ENCODE measurements around the gene DIS3L2. TPM values are rescaled to one million over a fixed set of nuclear protein-coding genes. Genes with fewer than 3 reads are reported as not detected.

DIS3L2 gene
- total RNA-seq, 2 donors from 2014 or later = 21.7 to 22.2 TPM

DNA sequence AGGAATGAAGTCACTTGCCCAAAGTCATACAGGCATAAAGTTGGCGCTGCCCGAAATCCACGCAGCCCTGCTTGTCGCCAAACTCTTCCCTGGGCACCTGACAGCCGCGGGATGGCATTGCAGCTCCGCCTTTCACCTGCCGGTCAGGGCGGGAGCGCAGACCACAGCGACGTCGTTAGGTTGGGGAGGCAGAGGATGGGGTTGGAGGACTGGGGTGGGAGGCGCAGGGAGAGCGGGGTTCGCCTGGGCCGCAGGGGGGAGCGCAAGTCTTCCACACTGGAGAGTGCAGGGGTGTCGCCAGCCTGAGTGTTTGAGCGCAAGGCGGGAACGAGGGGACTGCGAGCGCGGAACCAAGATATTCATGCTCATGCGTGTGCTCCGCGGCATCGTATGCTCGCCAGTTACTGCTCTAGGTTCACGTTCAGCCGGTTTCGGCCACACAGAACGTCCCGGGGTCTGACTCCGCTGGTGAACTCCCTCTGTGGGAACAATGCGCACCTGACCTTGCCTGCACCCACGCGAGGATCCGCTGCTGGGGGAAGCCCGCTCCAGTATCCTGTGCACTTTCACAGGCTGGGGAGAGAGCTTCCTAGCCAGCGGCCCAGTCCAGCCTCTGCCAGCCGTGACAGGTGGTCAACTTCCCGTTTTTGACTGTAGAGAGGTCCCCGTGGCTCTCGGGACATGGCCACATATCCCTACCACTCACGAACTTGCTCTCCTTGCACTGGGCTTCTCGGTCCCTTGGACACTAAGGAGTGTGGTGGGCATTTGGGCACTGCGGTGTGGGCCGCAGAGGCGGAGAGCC lies 34.5 kb upstream of the DIS3L2 start:
- DNase-seq (ENCODE audit: low spot score) = peak; percentile 80

DNA sequence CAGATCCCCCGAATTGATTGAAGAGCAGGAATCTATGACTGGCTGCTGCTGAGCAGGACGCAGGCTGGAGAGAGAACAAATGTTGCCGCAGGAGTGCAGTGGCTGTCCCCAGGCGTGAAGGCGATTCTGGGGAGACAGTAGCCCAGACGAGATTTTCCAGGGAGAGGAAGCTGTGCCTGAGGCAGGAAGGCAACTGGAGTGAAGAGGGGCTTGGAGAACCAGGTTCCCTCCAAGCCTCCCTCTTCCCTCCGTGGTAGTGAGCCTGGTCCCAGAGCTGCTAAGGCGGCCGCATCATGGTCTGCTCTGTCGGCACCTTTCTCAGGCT lies 34.0 kb upstream of the DIS3L2 start:
- DNase-seq (ENCODE audit: low spot score) = no peak
- intact Hi-C loops (cut with DNase I) = loop anchor here (5.0 to 10.0 kb wide), 3 partner anchors 207 to 400 kb away; no protein-coding TSS in a partner anchor

More for the DNA sequence above, 34.5 kb upstream of the DIS3L2 start:
- intact Hi-C loops (cut with DNase I) = loop anchor here (5.0 to 10.0 kb wide), 3 partner anchors 208 to 400 kb away; no protein-coding TSS in a partner anchor

DNA sequence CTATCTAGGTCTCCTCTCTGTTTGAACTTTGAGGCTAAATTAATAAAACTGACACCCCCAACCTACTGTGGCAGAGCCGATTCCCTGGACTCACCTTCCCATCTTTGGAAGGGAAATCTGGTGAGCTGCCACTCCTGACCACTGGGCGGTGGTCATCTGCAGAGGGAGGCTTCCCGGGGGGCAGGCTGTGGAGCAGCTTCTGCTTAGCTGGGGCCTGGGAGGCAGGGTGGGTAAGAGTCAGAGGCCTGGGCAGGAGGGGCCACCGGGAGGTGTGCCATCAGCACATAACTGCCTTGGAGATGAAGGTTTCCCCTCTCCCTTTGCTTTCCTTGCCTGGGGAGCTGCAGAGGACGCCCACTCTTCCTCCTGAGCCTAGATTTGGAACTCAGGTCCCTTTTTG lies 33.0 kb upstream of the DIS3L2 start:
- peak; percentile 62 for DNase-seq (ENCODE audit: low spot score)
- intact Hi-C loops (cut with DNase I) = loop anchor here (5.0 to 10.0 kb wide), 3 partner anchors 206 to 399 kb away; no protein-coding TSS in a partner anchor

DNA sequence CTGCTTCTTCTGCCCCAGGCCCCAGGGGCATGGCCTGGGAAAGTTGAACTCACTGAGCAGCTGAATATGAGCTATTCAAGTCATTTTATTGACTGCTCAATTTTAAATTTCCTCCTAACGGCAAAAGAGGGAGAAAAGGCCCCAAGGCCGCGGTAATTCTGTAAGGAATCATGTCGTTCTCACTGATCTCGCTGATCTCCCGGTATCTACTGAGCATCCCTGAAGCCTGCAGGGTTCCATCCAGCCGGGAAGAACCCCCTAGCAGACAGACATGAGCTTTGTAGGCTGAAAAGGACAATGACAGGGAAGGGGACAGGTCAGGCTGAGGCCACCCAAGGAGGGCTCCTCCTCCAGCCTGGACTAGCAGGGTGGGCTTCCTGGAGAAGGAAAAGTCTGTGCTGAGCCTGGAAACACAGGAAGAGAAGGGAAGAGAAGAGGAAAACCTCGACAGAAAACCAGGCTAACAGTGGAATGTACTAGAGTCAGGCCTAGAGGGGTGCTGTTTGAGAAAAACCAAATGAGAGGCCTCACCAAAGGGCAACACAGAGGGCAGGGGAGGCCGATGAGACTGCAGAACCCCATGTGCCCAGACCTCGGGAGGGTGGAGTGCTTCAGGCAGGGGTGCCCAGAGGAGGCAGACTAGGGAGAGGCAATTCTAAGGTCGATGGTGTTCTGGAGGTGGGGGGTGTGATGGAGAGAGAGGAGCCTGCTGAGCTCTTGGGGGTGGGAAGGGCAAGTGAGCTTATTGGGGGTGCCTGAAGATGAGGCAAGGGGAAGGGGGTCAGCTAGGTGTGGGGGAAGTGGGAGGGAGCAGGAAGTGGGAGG lies 32.4 kb upstream of the DIS3L2 start:
- intact Hi-C loops (cut with DNase I) = loop anchor here (5.0 to 10.0 kb wide), 3 partner anchors 206 to 398 kb away; no protein-coding TSS in a partner anchor
- peak; percentile 43 for DNase-seq (ENCODE audit: low spot score)

DNA sequence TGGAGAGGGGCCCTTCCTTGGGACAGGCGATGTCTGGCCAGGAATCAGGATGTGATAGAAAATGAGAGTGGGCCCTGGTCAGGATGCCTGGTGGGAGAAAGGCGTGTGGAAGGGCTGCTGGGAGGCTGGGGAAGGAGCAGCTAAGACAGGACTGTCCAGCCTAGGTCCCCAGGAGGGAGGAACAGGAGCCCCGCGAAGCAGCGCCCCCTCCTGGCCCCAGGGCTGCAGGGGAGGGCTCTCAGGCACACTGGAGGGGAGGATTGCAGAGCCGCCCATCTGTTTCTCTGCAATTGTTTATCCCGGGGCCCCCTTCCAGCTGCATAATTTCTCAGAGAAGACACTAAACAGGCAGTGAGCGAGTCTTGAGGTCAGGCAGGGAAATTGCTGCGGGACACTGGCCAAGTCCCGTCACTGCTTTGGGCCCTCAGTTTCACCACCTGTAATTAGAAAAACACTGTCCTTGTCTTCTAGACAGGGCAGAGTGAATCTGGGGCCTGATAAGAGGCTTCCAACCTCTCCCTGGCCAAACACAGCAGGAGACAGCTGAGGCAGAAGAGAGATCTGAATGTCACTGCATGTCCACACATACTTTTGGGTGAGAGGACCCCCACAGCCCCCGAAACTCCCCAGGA lies 31.4 kb upstream of the DIS3L2 start:
- DNase-seq (ENCODE audit: low spot score) = peak; percentile 47
- intact Hi-C loops (cut with DNase I) = loop anchor here (5.0 to 10.0 kb wide), 3 partner anchors 205 to 397 kb away; no protein-coding TSS in a partner anchor

DNA sequence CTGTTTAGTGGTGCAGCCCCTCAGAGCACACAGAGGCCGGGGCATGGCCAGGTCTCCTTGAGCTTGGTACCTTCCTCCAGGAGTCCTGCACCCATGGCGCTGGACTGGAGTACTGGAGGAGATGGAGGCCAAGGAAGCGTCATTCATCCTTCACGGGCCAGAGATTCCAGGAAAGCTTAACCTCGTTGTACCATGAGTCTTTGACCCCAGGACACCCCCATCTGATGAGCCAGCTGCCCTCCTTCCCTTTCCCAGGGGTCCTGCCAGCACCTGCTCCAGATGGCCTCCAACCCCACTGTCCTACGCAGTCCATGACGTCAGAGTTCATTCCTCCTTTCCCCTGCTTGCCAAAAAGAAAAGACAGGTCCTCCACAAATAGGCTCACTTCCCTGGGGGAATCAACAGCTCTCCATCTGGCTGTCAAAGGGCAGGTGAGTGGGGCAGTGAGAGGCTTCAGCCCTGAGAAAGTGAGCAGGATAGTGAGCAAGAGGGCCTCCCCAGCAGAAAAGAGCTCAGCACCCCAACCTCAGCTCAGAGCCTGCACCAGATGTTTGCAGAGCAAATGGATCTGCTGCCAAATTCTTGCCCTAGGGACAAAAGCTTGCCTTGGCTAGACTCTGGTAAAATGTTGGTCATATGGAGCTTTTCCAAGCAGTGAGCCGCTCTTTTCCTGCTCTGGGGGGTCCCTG lies 30.8 kb upstream of the DIS3L2 start:
- peak; percentile 71 for DNase-seq (ENCODE audit: low spot score)
- intact Hi-C loops (cut with DNase I) = no loop called here

DNA sequence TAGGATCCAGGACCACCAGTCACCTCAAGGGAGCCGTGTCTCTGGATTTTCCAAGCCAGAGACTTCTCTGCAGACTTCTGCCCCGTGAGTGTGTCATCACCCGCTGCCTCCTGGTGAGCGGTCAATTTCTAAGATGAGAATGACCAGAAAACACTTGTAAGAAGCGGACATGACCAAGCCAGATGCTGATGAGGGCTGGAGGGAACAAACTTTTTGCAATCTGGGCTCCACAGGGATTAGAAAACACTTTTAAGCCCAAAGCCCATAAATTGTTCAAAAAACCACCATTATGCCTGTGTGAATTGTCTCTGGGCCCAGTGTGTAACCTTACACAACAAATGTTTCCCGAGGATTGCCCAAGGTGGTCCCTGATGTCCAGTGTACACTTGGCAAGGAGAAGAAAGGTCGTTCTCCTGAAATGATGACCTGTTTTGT lies 30.0 kb upstream of the DIS3L2 start:
- intact Hi-C loops (cut with DNase I) = no loop called here
- peak; percentile 70 for DNase-seq (ENCODE audit: low spot score)

DNA sequence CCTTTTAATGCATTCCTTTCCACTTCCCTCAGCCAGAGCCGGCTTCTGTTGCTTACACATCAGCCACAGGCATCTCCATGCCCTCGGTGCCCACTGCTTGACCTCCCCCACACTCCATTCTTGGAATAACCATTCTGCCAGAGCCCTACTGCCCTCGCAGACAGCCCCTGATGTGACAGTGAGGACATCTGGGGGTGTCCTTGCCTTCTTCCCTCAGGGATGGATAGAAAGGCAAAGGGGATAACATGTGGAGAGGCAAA lies 28.9 kb upstream of the DIS3L2 start:
- intact Hi-C loops (cut with DNase I) = no loop called here
- DNase-seq (ENCODE audit: low spot score) = peak; percentile 23

DNA sequence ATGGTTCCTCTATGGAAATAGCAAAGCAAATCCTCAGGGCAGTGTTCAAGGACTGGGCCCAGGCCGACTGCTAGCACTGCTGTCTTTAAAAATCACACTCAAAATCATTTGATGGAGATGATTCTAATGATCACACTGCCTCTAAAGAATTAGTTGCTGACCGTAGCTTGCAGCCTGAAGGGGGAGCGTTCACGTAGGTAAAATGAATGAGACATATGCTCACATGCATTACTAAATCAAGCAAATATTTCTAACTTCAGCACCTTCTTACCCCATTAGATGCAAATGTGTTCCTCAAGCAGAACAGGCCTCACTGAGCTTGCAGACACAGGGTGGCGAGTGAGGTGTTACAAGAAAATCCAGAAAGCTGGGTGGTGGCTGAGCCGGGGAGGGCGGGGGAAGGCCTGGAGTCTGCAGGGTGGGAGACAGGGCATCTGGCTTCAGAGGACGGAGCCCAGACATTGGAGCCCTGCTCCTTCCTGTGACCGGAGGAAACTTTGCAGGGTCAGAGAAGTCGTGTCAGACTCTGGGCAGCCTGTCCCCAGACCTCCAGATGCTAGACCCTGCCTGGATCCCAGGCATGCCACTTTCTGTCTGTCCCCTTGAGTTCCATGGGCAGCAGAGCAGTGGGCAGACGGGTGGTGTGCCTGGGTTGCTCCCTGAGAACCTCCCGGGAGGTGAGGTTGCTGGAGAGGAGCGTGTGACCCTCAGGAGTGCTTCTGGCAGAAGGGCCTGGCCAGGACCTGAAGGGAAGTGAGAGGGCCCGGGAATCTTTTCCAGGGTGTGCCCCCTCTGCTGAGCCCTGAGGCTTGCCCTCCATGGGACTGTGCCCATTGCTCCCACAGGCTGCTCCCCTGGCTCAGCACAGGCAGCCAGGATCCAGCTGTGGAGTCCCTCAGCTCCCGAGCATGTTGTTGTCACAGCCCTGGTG lies 28.3 kb upstream of the DIS3L2 start:
- peak; percentile 53 for DNase-seq (ENCODE audit: low spot score)

DNA sequence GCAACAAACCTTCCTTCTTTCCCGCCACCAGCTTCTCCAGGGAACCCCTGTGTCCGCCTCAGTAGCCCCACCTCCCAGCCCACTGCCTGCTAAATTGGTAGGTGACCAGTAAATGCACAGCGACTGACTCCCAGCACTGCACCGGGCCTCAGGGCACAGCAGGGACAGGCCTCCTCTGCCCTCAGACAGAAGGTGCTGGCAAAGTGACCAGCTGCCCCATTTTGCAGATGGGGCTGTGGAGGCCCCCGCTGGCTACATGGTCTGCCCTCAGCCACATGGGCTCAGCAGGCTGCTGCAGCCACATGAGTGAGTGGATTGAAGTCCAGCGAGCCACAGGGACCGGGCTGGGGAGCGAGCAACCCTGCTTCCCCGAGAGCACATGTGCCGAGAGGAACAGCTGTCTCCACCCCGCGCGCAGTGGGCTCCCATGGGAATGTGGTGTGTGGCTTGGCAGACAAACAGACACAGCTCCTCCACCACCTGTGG lies 27.6 kb upstream of the DIS3L2 start:
- intact Hi-C loops (cut with DNase I) = no loop called here
- DNase-seq (ENCODE audit: low spot score) = peak; percentile 65

More for the DNA sequence above, 28.3 kb upstream of the DIS3L2 start:
- intact Hi-C loops (cut with DNase I) = no loop called here

DNA sequence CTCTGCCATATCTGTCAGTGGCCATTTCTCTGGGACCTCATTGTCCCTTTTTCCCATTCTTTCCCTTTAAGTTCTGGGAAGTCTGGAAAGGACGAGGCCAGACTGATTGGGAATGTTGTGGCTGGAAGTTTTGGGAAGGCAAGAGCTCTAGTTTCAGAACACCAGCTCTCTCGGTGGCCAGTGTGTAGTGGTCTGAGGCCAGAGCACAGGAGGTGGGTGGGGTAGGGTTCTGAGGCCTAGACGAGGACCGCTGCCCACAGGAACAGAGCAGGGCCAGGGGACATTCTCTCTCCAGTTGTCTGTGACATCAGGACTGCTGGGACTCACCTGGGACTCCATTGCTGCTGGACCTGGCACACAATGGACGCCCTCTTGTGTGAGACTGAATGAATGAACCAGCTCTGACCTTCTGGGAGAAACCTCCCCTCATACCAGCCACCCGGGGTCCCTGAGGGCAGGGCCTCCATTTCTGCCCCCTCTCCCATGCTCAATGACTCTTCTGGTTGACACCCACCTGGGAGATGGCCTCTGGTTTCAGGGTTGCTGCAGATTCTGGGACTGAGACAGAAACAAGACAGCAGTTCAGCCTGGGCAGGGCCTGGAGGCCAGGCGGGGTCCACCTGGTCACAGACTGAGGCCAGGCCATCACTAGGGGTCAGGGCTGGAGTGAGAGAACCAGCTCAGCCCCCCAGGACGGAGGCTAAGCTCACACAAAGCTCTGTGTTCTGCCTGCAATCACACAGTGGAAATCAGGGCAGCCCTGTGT lies 26.9 kb upstream of the DIS3L2 start:
- intact Hi-C loops (cut with DNase I) = no loop called here
- DNase-seq (ENCODE audit: low spot score) = peak; percentile 68

DNA sequence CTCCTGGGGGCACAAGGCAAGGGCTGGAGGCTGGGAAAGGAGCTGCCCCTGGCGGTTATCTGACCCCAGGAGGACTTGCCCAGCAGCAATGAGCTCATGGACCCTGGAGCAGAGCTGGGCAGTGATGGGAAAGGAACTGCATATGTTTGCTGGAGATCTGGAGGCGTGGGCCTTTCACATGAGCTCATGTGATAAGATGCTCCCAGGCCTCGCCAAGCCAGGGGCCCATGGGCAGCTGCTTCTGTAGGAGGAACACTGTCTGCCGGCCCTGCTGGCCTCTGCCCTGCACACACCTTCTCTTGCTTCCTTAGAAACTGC lies 26.3 kb upstream of the DIS3L2 start:
- DNase-seq (ENCODE audit: low spot score) = no peak
- intact Hi-C loops (cut with DNase I) = no loop called here

DNA sequence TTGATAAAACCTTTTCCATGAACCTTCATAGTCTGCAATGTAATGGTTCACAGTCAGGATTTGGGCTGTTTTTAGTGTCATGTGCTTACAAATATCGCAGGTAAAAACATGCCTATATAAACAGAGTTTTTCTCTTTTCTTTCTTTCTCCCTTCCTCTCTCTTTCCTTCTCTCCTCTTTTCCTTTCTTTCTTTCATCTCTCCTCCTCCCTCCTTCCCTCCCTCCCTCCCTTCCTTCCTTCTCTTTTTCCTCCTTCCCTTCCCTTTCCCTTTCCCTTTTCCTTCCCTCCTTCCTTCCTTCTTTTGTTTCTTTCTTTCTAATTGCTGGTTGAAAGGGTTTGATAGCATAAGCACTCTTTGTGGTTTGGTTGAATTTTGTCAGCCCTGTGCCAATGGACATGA lies 25.7 kb upstream of the DIS3L2 start:
- intact Hi-C loops (cut with DNase I) = no loop called here
- no peak for DNase-seq (ENCODE audit: low spot score)

DNA sequence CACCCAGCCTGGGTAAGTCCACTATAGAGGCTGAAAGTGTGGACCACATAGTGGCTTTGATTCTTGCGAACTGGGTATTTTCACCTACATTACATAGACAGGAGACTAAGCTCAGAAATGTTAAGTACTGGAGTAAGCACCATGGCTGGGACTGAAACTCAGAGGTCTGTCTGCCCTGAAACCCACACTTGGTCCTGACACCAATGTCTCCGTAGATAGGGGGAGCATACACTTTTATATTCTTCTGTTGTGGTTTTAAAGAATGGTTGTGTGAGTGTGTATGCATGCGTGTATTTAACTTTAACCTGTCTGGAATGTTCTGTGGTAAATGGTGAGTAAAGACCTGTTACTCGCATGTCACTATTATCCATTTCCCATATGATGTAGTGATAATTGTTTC lies 25.0 kb upstream of the DIS3L2 start:
- DNase-seq (ENCODE audit: low spot score) = no peak
- intact Hi-C loops (cut with DNase I) = no loop called here

DNA sequence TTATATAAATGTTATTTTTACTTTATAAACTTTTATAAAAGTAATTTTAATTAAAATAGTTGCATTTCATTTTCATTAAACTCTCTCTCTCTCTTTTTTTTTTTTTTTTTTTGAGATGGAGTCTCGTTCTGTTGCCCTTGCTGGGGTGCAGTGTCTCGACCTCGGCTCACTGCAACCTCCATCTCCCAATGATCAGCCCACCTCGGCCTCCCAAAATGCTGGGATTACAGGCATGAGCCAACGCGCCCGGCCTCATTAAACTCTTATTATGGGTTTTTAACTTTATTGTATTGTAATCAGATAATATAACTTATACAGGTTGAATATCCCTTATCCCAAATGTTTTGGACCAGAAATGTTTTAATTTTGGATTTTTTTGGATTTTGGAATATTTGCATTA lies 24.5 kb upstream of the DIS3L2 start:
- intact Hi-C loops (cut with DNase I) = no loop called here
- peak; percentile 48 for DNase-seq (ENCODE audit: low spot score)

DNA sequence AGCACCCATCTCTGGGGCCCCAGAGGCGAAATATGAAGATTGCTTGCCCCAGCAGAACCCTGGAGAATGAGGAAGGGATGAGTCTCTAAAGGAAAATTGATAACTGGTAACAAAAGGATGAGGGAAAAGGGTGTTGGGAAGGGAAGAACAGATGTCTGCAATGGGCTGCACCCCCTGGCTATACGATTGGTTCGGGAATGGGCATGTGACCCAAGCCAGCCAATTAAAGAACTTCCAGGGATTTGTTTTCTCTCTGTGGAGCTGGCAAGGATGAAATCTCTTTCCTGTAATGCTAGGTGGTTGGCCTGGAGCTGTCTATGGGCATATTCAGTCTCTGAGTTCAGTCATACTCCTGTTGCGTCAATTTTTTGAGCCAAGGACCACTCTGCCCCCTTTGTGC lies 22.5 kb upstream of the DIS3L2 start:
- DNase-seq (ENCODE audit: low spot score) = peak; percentile 10
- intact Hi-C loops (cut with DNase I) = no loop called here

DNA sequence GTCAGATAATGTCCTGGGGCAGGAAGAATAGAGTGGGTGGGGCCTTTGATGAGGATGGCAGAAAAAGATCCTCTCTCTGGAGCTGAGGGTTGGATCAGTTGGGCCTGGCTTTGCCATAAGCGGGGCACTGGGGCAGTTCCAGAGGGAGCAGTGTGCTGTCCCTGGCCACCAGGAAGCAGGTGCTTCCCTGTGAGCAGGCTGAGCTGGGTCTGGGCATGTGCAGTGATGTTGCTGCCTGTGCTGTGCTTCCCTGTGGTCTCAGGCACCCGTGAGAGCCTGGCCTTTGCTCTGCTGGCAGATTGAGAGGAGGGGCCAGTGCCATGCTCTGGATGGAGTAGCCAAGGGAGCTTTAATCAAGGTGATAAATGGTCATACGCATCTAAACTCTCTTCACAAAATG lies 20.7 kb upstream of the DIS3L2 start:
- intact Hi-C loops (cut with DNase I) = no loop called here
- peak; percentile 48 for DNase-seq (ENCODE audit: low spot score)

DNA sequence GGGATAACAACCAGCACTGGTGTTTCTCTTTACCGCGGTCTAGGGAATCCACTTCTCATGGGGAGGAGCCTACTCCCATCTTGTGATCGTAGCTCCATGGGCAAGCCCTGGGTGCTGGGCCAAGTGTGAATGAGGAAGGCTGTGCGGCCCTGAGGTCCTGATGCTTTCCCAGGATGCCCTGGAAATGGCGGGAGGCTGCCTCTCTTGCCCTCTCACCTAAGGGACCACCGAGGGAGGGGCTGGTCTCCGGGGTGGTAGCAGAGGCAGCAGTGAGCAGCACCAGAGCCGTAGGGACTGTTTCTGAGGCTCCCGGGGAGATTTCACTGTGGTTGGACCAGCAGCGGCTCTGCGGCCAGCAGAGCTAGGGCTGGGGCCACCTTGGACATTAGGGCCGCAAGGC lies 19.8 kb upstream of the DIS3L2 start:
- no peak for DNase-seq (ENCODE audit: low spot score)
- intact Hi-C loops (cut with DNase I) = no loop called here
